Activated CD8-positive, alpha-beta memory T cell treated with anti-CD3 and anti-CD28 coated beads, Interleukin-2, amount 50 U/mL, for 1 hour (primary cell): Measurements from ENCODE around the gene PRPF6.
"Not testable (repeated sequence)": the region's sequence is repeated elsewhere in the genome, so short reads cannot be mapped to it uniquely, and the experiment has no call there.

Source experiments
- DNase-seq: peaks from one replicate; pipeline ENCODE4 v3.0.0-alpha.2; 2020; ENCODE audit errors: extremely low read depth

PRPF6 gene

GRCh38 chr20:63960654-63961621 lies 20.0 kb upstream of the PRPF6 start:
- not testable (repeated sequence) for DNase-seq

GRCh38 chr20:63961664-63962425 lies 19.1 kb upstream of the PRPF6 start:
- no peak for DNase-seq

GRCh38 chr20:63962426-63963347 lies 18.2 kb upstream of the PRPF6 start:
- DNase-seq = no peak

GRCh38 chr20:63963348-63963741 lies 17.6 kb upstream of the PRPF6 start:
- DNase-seq = no peak

- DNase-seq = no peak
Observed at GRCh38 chr20:63963784-63964301, 17.1 kb upstream of the PRPF6 start.

- no peak for DNase-seq
Observed at GRCh38 chr20:63964412-63964811, 16.5 kb upstream of the PRPF6 start.

GRCh38 chr20:63966172-63966943 lies 14.6 kb upstream of the PRPF6 start:
- no peak for DNase-seq

- no peak for DNase-seq
Observed at GRCh38 chr20:63966944-63967322, 14.0 kb upstream of the PRPF6 start.

- DNase-seq = no peak
Observed at GRCh38 chr20:63967330-63968135, 13.4 kb upstream of the PRPF6 start.

GRCh38 chr20:63968136-63968927 lies 12.6 kb upstream of the PRPF6 start:
- DNase-seq = no peak

GRCh38 chr20:63968928-63969760 lies 11.8 kb upstream of the PRPF6 start:
- no peak for DNase-seq

- DNase-seq = no peak
Observed at GRCh38 chr20:63969838-63970713, 10.9 kb upstream of the PRPF6 start, which contains the start of gene ZNF512B. Gene ZNF512B (minus strand): TSS chr20:63969930. CDS start chr20:63967950, 1,980 bp downstream.

- DNase-seq = no peak
Observed at GRCh38 chr20:63970714-63971431, 10.1 kb upstream of the PRPF6 start.

GRCh38 chr20:63971960-63972311 lies 9.0 kb upstream of the PRPF6 start:
- not testable (repeated sequence) for DNase-seq

- DNase-seq = no peak
Observed at GRCh38 chr20:63972312-63973159, 8.4 kb upstream of the PRPF6 start.

GRCh38 chr20:63973160-63973479 lies 7.8 kb upstream of the PRPF6 start:
- no peak for DNase-seq
